Mesodermal cell (in vitro differentiated cells): ENCODE measurements around the gene FOXL1.
A peak's percentile ranks its signal among the peaks of the same experiment; 100 is the strongest.

Experiments
- H3K27ac ChIP-seq: 2 replicates; pipeline ENCODE4 v1.7.0; 2013; ENCODE audit warnings: mild to moderate bottlenecking, low read depth, low read length, moderate library complexity; ENCODE audit not compliant: severe bottlenecking
- H3K36me3 ChIP-seq: 2 replicates; pipeline ENCODE4 v1.7.1; 2013; ENCODE audit warnings: mild to moderate bottlenecking, low read length, moderate library complexity; ENCODE audit not compliant: control insufficient read depth, insufficient read depth
- H3K4me1 ChIP-seq: one replicate; pipeline ENCODE4 v1.7.1; 2013; ENCODE audit warnings: mild to moderate bottlenecking, low read length; ENCODE audit not compliant: insufficient read depth, control insufficient read depth, poor library complexity, severe bottlenecking
- H3K4me3 ChIP-seq: 2 replicates; pipeline ENCODE4 v1.7.0; 2013; ENCODE audit warnings: low read length, control low read depth, mild to moderate bottlenecking; ENCODE audit not compliant: insufficient read depth, poor library complexity, severe bottlenecking; ENCODE audit errors: extremely low read depth
- H3K9me3 ChIP-seq: 2 replicates; pipeline ENCODE4 v1.7.1; 2013; ENCODE audit warnings: mild to moderate bottlenecking, low read length, moderate library complexity; ENCODE audit not compliant: control insufficient read depth
- WGBS, 2 experiments: methylation state at CpG; one replicate each; pipeline ENCODE4 v1.1.5; 2013; ENCODE audit warnings: missing lambda C conversion rate in 2 of 2; ENCODE audit not compliant: insufficient coverage in 2 of 2; 5-methylcytosine and 5-hydroxymethylcytosine counted together

The FOXL1 gene

GRCh38 chr16:86549893-86550190 is 28.5 kb upstream of the FOXL1 start:
- H3K9me3 ChIP-seq, result no peaks in the 10 kb centered on the region
- no peaks in the 10 kb centered on the region for H3K4me1 ChIP-seq
- peaks cover 68% of the 10 kb centered on the region for H3K36me3 ChIP-seq
- no peak overlapping the region for H3K27ac ChIP-seq
- WGBS, 2 experiments, result 92 to 96% methylated on average over 7 of the region's 7 CpGs
- no peak overlapping the region for H3K4me3 ChIP-seq

GRCh38 chr16:86550281-86550680 is 28.1 kb upstream of the FOXL1 start:
- Histone ChIP-seq H3K27ac (no peak overlapping the region), H3K9me3 (no peaks in the 10 kb centered on the region), H3K4me3 (no peak overlapping the region), H3K4me1 (no peaks in the 10 kb centered on the region), H3K36me3 (peaks cover 68% of the 10 kb centered on the region)
- WGBS, 2 experiments, result 96 to 100% methylated on average over 2 to 3 of the region's 5 CpGs

- 96 to 99% methylated on average over 12 to 22 of the region's 22 CpGs for WGBS, 2 experiments
- H3K4me1 ChIP-seq, result no peaks in the 10 kb centered on the region
- no peak overlapping the region for H3K4me3 ChIP-seq
- H3K36me3 ChIP-seq, result peaks cover 44% of the 10 kb centered on the region
- no peaks in the 10 kb centered on the region for H3K9me3 ChIP-seq
- H3K27ac ChIP-seq, result no peak overlapping the region
Observed at GRCh38 chr16:86553356-86553755, 25.0 kb upstream of the FOXL1 start.

- Histone ChIP-seq H3K36me3 (peaks cover 34% of the 10 kb centered on the region), H3K4me3 (peak overlapping the region; percentile 87), H3K9me3 (no peaks in the 10 kb centered on the region), H3K27ac (peak overlapping the region; percentile 84), H3K4me1 (no peaks in the 10 kb centered on the region)
- 8 to 18% methylated on average over 8 to 10 of the region's 10 CpGs for WGBS, 2 experiments
Observed at GRCh38 chr16:86554599-86554916, 23.8 kb upstream of the FOXL1 start.

GRCh38 chr16:86554917-86555703 is 23.2 kb upstream of the FOXL1 start, which contains the start of gene MTHFSD:
MTHFSD (minus strand) TSS chr16:86555235; CDS start chr16:86555184, 51 bp downstream.
- H3K36me3 ChIP-seq, result peaks cover 29% of the 10 kb centered on the region
- H3K4me1 ChIP-seq, result no peaks in the 10 kb centered on the region
- peak within 1 kb of the TSS; percentile 84 for H3K27ac ChIP-seq
- H3K4me3 ChIP-seq, result peak within 1 kb of the TSS; percentile 87
- 6 to 9% methylated on average over 53 to 69 of the region's 70 CpGs for WGBS, 2 experiments
- H3K9me3 ChIP-seq, result no peaks in the 10 kb centered on the region

GRCh38 chr16:86555704-86556075 is 22.7 kb upstream of the FOXL1 start:
- Histone ChIP-seq H3K36me3 (peaks cover 23% of the 10 kb centered on the region), H3K4me3 (peak overlapping the region; percentile 87), H3K9me3 (no peaks in the 10 kb centered on the region), H3K27ac (peak overlapping the region; percentile 84), H3K4me1 (no peaks in the 10 kb centered on the region)
- 68 to 71% methylated on average over 13 to 17 of the region's 17 CpGs for WGBS, 2 experiments

GRCh38 chr16:86556576-86556975 is 21.8 kb upstream of the FOXL1 start:
- WGBS, 2 experiments, result 72 to 74% methylated on average over 5 of the region's 5 CpGs
- no peaks in the 10 kb centered on the region for H3K9me3 ChIP-seq
- H3K27ac ChIP-seq, result no peak overlapping the region
- no peaks in the 10 kb centered on the region for H3K4me1 ChIP-seq
- H3K4me3 ChIP-seq, result no peak overlapping the region
- peaks cover 17% of the 10 kb centered on the region for H3K36me3 ChIP-seq

GRCh38 chr16:86557587-86557986 is 20.8 kb upstream of the FOXL1 start:
- WGBS, 2 experiments, result 59 to 85% methylated on average over 3 to 4 of the region's 4 CpGs
- no peaks in the 10 kb centered on the region for H3K9me3 ChIP-seq
- H3K27ac ChIP-seq, result no peak overlapping the region
- H3K4me1 ChIP-seq, result no peaks in the 10 kb centered on the region
- no peak overlapping the region for H3K4me3 ChIP-seq
- H3K36me3 ChIP-seq, result peaks cover 9% of the 10 kb centered on the region

- no peak overlapping the region for H3K4me3 ChIP-seq
- no peak overlapping the region for H3K27ac ChIP-seq
- peaks cover under 1% of the 10 kb centered on the region for H3K36me3 ChIP-seq
- H3K9me3 ChIP-seq, result no peaks in the 10 kb centered on the region
- no peaks in the 10 kb centered on the region for H3K4me1 ChIP-seq
- WGBS, 2 experiments, result 87 to 88% methylated on average over 24 to 27 of the region's 28 CpGs
Observed at GRCh38 chr16:86558355-86559193, 19.8 kb upstream of the FOXL1 start.

- Histone ChIP-seq H3K4me3 (no peak overlapping the region), H3K27ac (no peak overlapping the region), H3K36me3 (no peaks in the 10 kb centered on the region), H3K9me3 (no peaks in the 10 kb centered on the region), H3K4me1 (peaks cover 8% of the 10 kb centered on the region)
- 89 to 94% methylated on average over 7 to 9 of the region's 9 CpGs for WGBS, 2 experiments
Observed at GRCh38 chr16:86559802-86560305, 18.5 kb upstream of the FOXL1 start.

GRCh38 chr16:86562356-86562755 is 16.0 kb upstream of the FOXL1 start:
- no peaks in the 10 kb centered on the region for H3K9me3 ChIP-seq
- H3K4me3 ChIP-seq, result no peak overlapping the region
- no peaks in the 10 kb centered on the region for H3K36me3 ChIP-seq
- WGBS, 2 experiments, result 68 to 97% methylated on average over 3 to 4 of the region's 6 CpGs
- H3K4me1 ChIP-seq, result peaks cover 11% of the 10 kb centered on the region
- H3K27ac ChIP-seq, result no peak overlapping the region
